Body of pancreas (tissue), 4 donors: ENCODE data around the gene SCGB3A2. TPM values are rescaled to one million over a fixed set of nuclear protein-coding genes. Genes with fewer than 3 reads are reported as not detected.

Experiments
- ATAC-seq: fragments of 150-250 bp; one replicate; pipeline ENCODE4 v1.9.1; 2016
- DNase-seq, 4 donors: peaks; one replicate each; pipeline ENCODE4 v3.0.0-alpha.2; 2019
- H3K27ac ChIP-seq, 4 donors: fragments of 200-600 bp; sonication (generic); 1 replicate in 3 of 4; 2 replicates in 1 of 4; pipeline versions ENCODE4 v1.5.1 to v1.6.1; 2016 to 2019; ENCODE audit warnings: mild to moderate bottlenecking in 1 of 4, mixed read lengths in 1 of 4, moderate library complexity in 1 of 4
- H3K27me3 ChIP-seq, 2 donors: fragments of 200-600 bp; sonication (generic); one replicate each; pipeline ENCODE4 v1.6.0; 2016; ENCODE audit warnings: mild to moderate bottlenecking in 1 of 2
- H3K36me3 ChIP-seq, 2 donors: fragments of 200-600 bp; sonication (generic); replicated peaks in 1 of 2; 2 replicates each; pipeline ENCODE4 v1.5.1; 2016; ENCODE audit warnings: low read depth in 2 of 2; ENCODE audit not compliant: insufficient read depth in 1 of 2
- H3K4me1 ChIP-seq: fragments of 200-600 bp; sonication (generic); one replicate; pipeline ENCODE4 v1.6.0; 2016
- H3K4me3 ChIP-seq, 2 donors: fragments of 200-600 bp; sonication (generic); 1 replicate in 1 of 2; 2 replicates in 1 of 2; pipeline ENCODE4 v1.5.1; 2016 to 2019
- H3K9me3 ChIP-seq, 3 donors: fragments of 200-600 bp; sonication (generic); 1 replicate in 2 of 3; 2 replicates in 1 of 3; pipeline ENCODE4 v1.5.1; 2016
- POLR2A ChIP-seq, 3 donors: fragments of 450-650 bp; IDR thresholded peaks; one replicate each; pipeline ENCODE4 v1.6.1; 2016; ENCODE audit warnings: antibody characterized with exemption in 3 of 3, mild to moderate bottlenecking in 2 of 3
- WGBS, 2 donors: methylation state at CpG; one replicate each; pipeline ENCODE4 v1.1.5; 2017; 5-methylcytosine and 5-hydroxymethylcytosine counted together
- intact Hi-C: fragments of 100-400 bp; cut with DNase I; formaldehyde crosslinking; loops from one replicate; pipeline ENCODE4 v1.15.1; 2023
- total RNA-seq, 2 donors: library from RNA; depleted of rRNA; stranded (reverse); fragments of >200 nt; gene quantifications; one replicate each; pipeline ENCODE4 v1.1.0, GENCODE V29; 2016
- TF ChIP-seq, protein P1 (sequence below), 7 experiments: fragments of 450-650 bp in 4 of 7; fragments of 200-600 bp in 3 of 7; sonication (generic) in 3 of 7; IDR thresholded peaks; one replicate each; pipeline ENCODE4 v1.5.1; 2016 to 2019; ENCODE audit warnings: antibody characterized with exemption in 7 of 7

The SCGB3A2 gene
- total RNA-seq, 2 donors from 2014 or later, result not detected

DNA sequence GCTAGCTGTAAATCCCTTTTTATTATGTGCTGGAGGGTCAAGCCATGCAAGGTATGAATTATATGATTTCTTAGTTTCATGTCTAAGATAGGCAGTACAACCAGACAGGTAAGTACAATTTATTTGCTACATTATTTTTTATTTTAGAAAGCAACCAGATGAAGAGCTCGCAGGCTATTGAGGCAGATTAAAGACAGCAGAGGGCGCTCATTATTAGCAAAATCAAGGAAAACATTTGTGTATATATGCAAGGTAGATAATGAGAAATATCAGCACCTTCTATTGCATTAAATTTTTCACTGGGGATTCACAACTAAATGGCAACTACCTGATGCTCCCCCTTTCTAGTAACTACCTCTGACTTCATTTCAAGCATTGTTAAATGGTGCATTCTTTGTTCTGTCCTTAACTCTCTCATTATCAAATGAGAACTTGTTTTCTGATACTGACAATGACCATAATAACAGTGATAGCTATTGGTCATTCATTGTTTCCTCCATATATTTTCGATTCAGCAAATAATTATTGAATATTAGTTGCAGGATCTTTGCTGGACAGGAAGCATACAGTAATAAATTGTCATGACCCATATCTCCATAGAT is 8.6 kb downstream of the SCGB3A2 start:
- Histone ChIP-seq H3K27ac (no peak overlapping the region), H3K4me1 (no peaks in the 10 kb centered on the region), H3K4me3 (no peak overlapping the region), H3K36me3 (no peaks in the 10 kb centered on the region), H3K27me3 (no peaks in the 10 kb centered on the region), H3K9me3 (no peaks in the 10 kb centered on the region)
- TF ChIP-seq, protein P1, sequence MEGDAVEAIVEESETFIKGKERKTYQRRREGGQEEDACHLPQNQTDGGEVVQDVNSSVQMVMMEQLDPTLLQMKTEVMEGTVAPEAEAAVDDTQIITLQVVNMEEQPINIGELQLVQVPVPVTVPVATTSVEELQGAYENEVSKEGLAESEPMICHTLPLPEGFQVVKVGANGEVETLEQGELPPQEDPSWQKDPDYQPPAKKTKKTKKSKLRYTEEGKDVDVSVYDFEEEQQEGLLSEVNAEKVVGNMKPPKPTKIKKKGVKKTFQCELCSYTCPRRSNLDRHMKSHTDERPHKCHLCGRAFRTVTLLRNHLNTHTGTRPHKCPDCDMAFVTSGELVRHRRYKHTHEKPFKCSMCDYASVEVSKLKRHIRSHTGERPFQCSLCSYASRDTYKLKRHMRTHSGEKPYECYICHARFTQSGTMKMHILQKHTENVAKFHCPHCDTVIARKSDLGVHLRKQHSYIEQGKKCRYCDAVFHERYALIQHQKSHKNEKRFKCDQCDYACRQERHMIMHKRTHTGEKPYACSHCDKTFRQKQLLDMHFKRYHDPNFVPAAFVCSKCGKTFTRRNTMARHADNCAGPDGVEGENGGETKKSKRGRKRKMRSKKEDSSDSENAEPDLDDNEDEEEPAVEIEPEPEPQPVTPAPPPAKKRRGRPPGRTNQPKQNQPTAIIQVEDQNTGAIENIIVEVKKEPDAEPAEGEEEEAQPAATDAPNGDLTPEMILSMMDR (IDR thresholded peaks at IDR 0.05), result peak in 6 of 7 experiments; percentile 59 to 80 (median 76)
- TF ChIP-seq POLR2A (IDR thresholded peaks at IDR 0.05), result no peak
- WGBS, 2 donors, result 3% methylated on average over 3 of the region's 3 CpGs
- DNase-seq, result peak; percentile 32 to 57 (median 40)
- peak; percentile 68 for ATAC-seq
- intact Hi-C loops, result loop anchor here (10.0 kb wide), 1 partner anchor 48 kb away; no protein-coding TSS in a partner anchor

DNA sequence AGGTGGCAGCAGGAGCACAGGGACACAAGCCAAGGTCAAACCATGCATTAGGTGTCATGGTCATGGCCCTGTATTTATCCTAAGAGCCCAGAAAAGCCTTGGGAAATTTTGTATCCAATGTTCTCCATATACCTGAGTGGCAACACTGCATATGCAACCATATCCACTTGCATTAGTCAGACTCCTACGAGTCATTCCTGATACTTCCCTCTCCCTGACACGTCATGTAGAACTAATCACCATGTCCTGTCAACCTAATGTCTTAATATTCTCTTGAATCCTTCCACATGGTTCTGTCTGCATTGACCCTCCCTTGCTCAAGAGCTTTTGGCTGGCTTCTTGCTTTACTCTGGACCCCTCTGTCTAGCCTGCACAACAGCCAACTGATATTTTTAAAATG is 9.4 kb downstream of the SCGB3A2 start:
- WGBS, 2 donors, result 73 to 77% methylated on average over 2 of the region's 2 CpGs
- intact Hi-C loops, result loop anchor here (10.0 kb wide), 1 partner anchor 47 kb away; no protein-coding TSS in a partner anchor
- no peak for ATAC-seq

DNA sequence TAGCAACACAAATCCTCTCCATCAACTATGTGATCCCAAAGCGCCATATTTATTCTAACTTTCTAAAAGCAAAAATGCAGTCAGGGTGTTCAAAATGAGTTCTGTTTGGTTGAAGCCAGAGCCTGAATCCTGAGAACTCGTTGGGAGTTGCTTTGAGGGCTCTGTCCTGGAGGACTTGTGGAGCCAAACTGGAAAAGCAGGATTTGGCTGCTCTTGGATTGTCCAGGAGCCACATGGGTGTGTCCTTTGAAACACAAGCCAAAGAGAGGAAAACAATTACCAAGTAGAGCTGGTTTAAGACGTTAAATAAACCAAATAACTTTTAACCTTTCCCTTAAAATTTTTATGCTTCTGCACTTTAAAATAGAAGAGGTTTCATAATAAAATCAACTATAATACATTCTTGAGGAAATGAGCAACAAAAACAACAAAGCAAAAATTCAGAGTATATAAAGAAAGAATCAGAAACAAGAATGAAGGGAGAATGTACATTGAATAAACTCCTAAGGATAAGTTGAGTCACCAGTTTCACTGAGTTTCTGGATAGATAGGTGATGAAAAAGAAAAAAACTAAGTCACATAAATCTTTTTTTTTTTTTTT is 14.3 kb downstream of the SCGB3A2 start:
- no peaks in the 10 kb centered on the region for H3K36me3 ChIP-seq
- no peaks in the 10 kb centered on the region for H3K9me3 ChIP-seq
- TF ChIP-seq, protein P1 (IDR thresholded peaks at IDR 0.05), result no peak
- no peak for TF ChIP-seq POLR2A (IDR thresholded peaks at IDR 0.05)
- no peaks in the 10 kb centered on the region for H3K27me3 ChIP-seq
- 40 to 46% methylated on average over 3 of the region's 3 CpGs for WGBS, 2 donors
- peak; percentile 59 for ATAC-seq
- H3K27ac ChIP-seq, result no peak overlapping the region
- peak; percentile 17 to 61 (median 42) for DNase-seq
- no peak overlapping the region for H3K4me3 ChIP-seq
- H3K4me1 ChIP-seq, result no peaks in the 10 kb centered on the region
- intact Hi-C loops, result no loop called here

More for the DNA sequence above, 9.4 kb downstream of the SCGB3A2 start:
- TF ChIP-seq, protein P1 (IDR thresholded peaks at IDR 0.05), result no peak
- TF ChIP-seq POLR2A (IDR thresholded peaks at IDR 0.05), result no peak
- Histone ChIP-seq H3K4me1 (no peaks in the 10 kb centered on the region), H3K27me3 (no peaks in the 10 kb centered on the region), H3K27ac (no peak overlapping the region), H3K36me3 (no peaks in the 10 kb centered on the region), H3K4me3 (no peak overlapping the region), H3K9me3 (no peaks in the 10 kb centered on the region)
- DNase-seq, result no peak

DNA sequence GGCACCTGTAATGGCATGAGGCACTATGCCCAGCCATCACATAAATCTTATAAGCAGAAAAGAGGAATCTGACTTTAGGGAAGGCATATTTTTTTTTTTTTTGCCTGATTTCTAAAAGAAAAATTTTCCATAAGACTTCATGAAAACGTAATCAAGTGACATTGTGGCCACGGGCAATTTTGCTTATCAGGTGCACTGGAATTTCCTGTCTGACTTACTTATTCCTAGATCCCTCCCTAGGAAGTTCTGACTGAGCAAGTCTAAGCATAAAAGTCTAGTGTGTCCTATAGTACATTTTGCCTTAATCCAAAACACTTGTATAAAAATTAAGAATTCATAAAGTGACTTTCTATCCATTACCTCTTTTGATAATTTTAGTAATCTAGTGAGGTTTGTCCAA is 15.3 kb downstream of the SCGB3A2 start:
- Histone ChIP-seq H3K27ac (no peak overlapping the region), H3K9me3 (no peaks in the 10 kb centered on the region), H3K36me3 (no peaks in the 10 kb centered on the region), H3K27me3 (no peaks in the 10 kb centered on the region), H3K4me1 (no peaks in the 10 kb centered on the region), H3K4me3 (no peak overlapping the region)
- no peak for DNase-seq
- ATAC-seq, result no peak
- intact Hi-C loops, result no loop called here
- TF ChIP-seq, protein P1 (IDR thresholded peaks at IDR 0.05), result no peak
- TF ChIP-seq POLR2A (IDR thresholded peaks at IDR 0.05), result no peak
- 33 to 41% methylated on average over 2 of the region's 2 CpGs for WGBS, 2 donors
